Measurements from ENCODE around the gene PTPRZ1. TPM values are rescaled to one million over a fixed set of nuclear protein-coding genes. Genes with fewer than 3 reads are reported as not detected.

PTPRZ1 gene
- total and polyA plus RNA-seq, 2 donors from 2014 or later = 0.17 to 0.98 TPM

- Histone ChIP-seq H3K4me1 (ENCODE audit: control insufficient read depth in 2 of 3, insufficient read depth in 2 of 3, low read depth in 1 of 3, low read length in 3 of 3) (no peaks in the 10 kb centered on the region), H3K36me3 (ENCODE audit: control insufficient read depth in 2 of 3, insufficient read depth in 3 of 3, low read length in 3 of 3) (no peaks in the 10 kb centered on the region), H3K9me3 (ENCODE audit: control insufficient read depth in 2 of 3, insufficient read depth in 1 of 3, low read length in 3 of 3) (no peaks in the 10 kb centered on the region), H3K27me3 (ENCODE audit: control insufficient read depth, insufficient read depth, low read length) (no peaks in the 10 kb centered on the region), H3K4me3 (ENCODE audit: low read length in 3 of 3) (no peak overlapping the region), H3K27ac (ENCODE audit: low read depth in 2 of 2, low read length in 2 of 2) (no peak overlapping the region), H3K9ac (ENCODE audit: low read length in 3 of 3) (no peak overlapping the region)
- no peak for TF ChIP-seq CTCF (IDR thresholded peaks at IDR 0.05; ENCODE audit: borderline replicate concordance, extremely low read depth, insufficient read depth)
- DNase-seq (no peak), FAIRE-seq (no peak)
- intact Hi-C loops (cut with DNase I) = no loop called here
Observed at GRCh38 chr7:121847041-121847440, 25.9 kb upstream of the PTPRZ1 start.

GRCh38 chr7:121853307-121853706 lies 19.7 kb upstream of the PTPRZ1 start:
- no peak overlapping the region for H3K9ac ChIP-seq (ENCODE audit: low read length in 3 of 3)
- no peak for DNase-seq
- H3K27ac ChIP-seq (ENCODE audit: low read depth in 2 of 2, low read length in 2 of 2) = no peak overlapping the region
- no peaks in the 10 kb centered on the region for H3K9me3 ChIP-seq (ENCODE audit: control insufficient read depth in 2 of 3, insufficient read depth in 1 of 3, low read length in 3 of 3)
- no peak for FAIRE-seq
- no peak overlapping the region for H3K4me3 ChIP-seq (ENCODE audit: low read length in 3 of 3)
- no peaks in the 10 kb centered on the region for H3K36me3 ChIP-seq (ENCODE audit: control insufficient read depth in 2 of 3, insufficient read depth in 3 of 3, low read length in 3 of 3)
- TF ChIP-seq CTCF (IDR thresholded peaks at IDR 0.05; ENCODE audit: borderline replicate concordance, extremely low read depth, insufficient read depth) = no peak
- intact Hi-C loops (cut with DNase I) = no loop called here
- no peaks in the 10 kb centered on the region for H3K27me3 ChIP-seq (ENCODE audit: control insufficient read depth, insufficient read depth, low read length)
- no peaks in the 10 kb centered on the region for H3K4me1 ChIP-seq (ENCODE audit: control insufficient read depth in 2 of 3, insufficient read depth in 2 of 3, low read depth in 1 of 3, low read length in 3 of 3)

- no peak for TF ChIP-seq CTCF (IDR thresholded peaks at IDR 0.05; ENCODE audit: borderline replicate concordance, extremely low read depth, insufficient read depth)
- no peaks in the 10 kb centered on the region for H3K4me1 ChIP-seq (ENCODE audit: control insufficient read depth in 2 of 3, insufficient read depth in 2 of 3, low read depth in 1 of 3, low read length in 3 of 3)
- H3K27ac ChIP-seq (ENCODE audit: low read depth in 2 of 2, low read length in 2 of 2) = no peak overlapping the region
- no peak for DNase-seq
- no peaks in the 10 kb centered on the region for H3K27me3 ChIP-seq (ENCODE audit: control insufficient read depth, insufficient read depth, low read length)
- H3K9ac ChIP-seq (ENCODE audit: low read length in 3 of 3) = no peak overlapping the region
- intact Hi-C loops (cut with DNase I) = no loop called here
- no peaks in the 10 kb centered on the region for H3K9me3 ChIP-seq (ENCODE audit: control insufficient read depth in 2 of 3, insufficient read depth in 1 of 3, low read length in 3 of 3)
- H3K4me3 ChIP-seq (ENCODE audit: low read length in 3 of 3) = no peak overlapping the region
- no peaks in the 10 kb centered on the region for H3K36me3 ChIP-seq (ENCODE audit: control insufficient read depth in 2 of 3, insufficient read depth in 3 of 3, low read length in 3 of 3)
- FAIRE-seq = no peak
Observed at GRCh38 chr7:121860953-121861352, 12.0 kb upstream of the PTPRZ1 start.

GRCh38 chr7:121862591-121862990 lies 10.4 kb upstream of the PTPRZ1 start:
- H3K27ac ChIP-seq (ENCODE audit: low read depth in 2 of 2, low read length in 2 of 2) = no peak overlapping the region
- DNase-seq (no peak), FAIRE-seq (no peak)
- intact Hi-C loops (cut with DNase I) = no loop called here
- TF ChIP-seq CTCF (IDR thresholded peaks at IDR 0.05; ENCODE audit: borderline replicate concordance, extremely low read depth, insufficient read depth) = no peak
- no peak overlapping the region for H3K9ac ChIP-seq (ENCODE audit: low read length in 3 of 3)
- H3K9me3 ChIP-seq (ENCODE audit: control insufficient read depth in 2 of 3, insufficient read depth in 1 of 3, low read length in 3 of 3) = no peaks in the 10 kb centered on the region
- H3K4me1 ChIP-seq (ENCODE audit: control insufficient read depth in 2 of 3, insufficient read depth in 2 of 3, low read depth in 1 of 3, low read length in 3 of 3) = no peaks in the 10 kb centered on the region
- H3K4me3 ChIP-seq (ENCODE audit: low read length in 3 of 3) = no peak overlapping the region
- H3K27me3 ChIP-seq (ENCODE audit: control insufficient read depth, insufficient read depth, low read length) = no peaks in the 10 kb centered on the region
- no peaks in the 10 kb centered on the region for H3K36me3 ChIP-seq (ENCODE audit: control insufficient read depth in 2 of 3, insufficient read depth in 3 of 3, low read length in 3 of 3)

All from kidney (tissue), 14 donors.